ENCODE data around the gene NCOA6.
"Not testable (repeated sequence)": the region's sequence is repeated elsewhere in the genome, so short reads cannot be mapped to it uniquely, and the experiment has no call there.

The NCOA6 gene

GRCh38 chr20:34824806-34825529 lies 483 bp downstream of the NCOA6 start:
- peak; percentile 76 for DNase-seq

GRCh38 chr20:34824452-34824805 lies 1.0 kb downstream of the NCOA6 start:
- peak; percentile 83 for DNase-seq

DNA sequence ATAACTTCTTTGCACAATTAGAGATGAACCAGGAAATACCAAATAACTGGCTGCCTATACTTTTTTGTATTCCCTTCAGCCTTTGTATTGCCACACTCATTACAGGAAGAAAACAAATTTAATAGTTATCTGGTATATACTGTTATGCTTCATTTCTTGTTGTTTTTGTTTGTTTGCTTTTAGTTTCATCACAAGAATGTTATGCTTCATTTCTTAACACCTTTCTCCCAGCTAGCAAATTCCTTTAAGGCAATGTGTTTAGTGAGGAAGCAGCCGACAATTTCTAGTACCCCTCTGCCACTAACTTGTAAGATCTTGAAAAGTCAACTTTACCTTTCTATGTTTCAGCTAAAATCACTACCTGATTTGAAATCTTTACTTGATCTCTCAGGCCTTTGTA lies 1.4 kb downstream of the NCOA6 start:
- no peak for DNase-seq

DNA sequence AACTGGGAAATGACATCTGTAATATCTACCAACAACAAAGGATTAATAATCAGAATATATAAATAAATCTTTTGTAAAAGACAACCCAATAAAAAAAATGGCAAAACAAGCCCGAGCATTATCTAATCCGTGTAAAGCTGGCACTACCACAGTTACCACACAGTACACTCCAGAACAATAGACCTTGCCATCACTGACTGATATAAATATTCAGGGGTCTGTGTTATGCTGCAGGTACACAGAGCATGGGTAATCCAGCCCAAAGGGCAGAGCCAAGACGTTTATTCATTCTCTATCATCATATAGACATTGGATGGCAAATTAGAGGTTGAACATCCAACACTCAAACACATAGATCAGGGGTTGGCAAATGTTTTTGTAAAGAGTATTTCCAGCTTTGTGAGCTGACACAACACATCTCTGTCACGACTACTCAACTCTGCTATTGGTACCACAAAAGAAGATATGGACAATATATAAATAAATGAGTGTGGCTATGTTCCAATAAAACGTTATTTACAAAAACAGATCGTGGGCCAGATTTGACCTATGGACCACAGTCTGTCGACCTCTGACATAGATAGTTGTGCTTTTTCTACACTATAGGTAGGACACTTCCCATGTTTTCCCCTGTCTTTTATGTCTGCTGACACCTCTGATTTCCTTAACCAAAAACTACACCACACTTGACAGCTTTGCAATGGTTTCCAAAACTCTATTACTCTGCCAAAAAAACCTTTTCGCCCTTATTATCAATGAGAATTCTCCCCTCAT lies 4.5 kb downstream of the NCOA6 start:
- no peak for DNase-seq

DNA sequence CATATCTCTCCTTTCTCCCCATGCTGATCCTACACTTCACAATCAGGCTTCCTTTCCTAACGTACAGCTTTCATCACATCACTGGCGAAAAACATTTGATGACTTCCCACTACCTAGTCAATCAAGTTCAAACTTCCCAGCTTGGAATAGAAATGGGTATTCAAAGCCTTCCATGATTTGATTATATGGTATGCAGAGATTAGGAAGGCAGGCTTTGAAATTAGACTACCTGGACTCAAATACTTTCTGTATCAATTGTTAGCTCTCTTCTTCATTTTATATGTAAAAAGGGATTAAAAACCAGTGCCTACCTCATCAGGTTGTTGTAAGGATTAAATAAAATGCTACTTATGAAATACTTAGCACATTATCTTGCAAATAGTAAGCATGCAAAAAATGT lies 7.7 kb downstream of the NCOA6 start:
- no peak for DNase-seq

DNA sequence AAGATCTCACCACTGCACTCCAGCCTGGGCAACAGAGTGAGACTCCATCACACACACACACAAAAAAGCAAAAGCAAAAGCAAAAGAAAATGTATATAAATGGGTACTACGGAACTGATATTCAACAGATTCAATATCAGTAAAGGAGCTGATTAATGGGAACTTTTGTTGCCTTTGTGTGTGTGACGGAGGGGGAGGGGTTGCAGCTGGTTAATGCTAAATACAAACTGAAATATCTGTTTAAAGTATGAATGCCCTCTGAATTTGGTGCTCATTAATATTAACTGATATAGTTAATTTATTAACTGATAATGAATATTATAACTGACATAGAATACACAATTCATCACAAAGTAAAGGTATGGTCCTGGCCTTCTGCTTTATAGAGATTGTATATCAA lies 8.4 kb downstream of the NCOA6 start:
- no peak for DNase-seq

GRCh38 chr20:34815636-34816035 lies 9.8 kb downstream of the NCOA6 start:
- no peak for DNase-seq

GRCh38 chr20:34808583-34808982 lies 16.9 kb downstream of the NCOA6 start:
- DNase-seq: no peak

DNA sequence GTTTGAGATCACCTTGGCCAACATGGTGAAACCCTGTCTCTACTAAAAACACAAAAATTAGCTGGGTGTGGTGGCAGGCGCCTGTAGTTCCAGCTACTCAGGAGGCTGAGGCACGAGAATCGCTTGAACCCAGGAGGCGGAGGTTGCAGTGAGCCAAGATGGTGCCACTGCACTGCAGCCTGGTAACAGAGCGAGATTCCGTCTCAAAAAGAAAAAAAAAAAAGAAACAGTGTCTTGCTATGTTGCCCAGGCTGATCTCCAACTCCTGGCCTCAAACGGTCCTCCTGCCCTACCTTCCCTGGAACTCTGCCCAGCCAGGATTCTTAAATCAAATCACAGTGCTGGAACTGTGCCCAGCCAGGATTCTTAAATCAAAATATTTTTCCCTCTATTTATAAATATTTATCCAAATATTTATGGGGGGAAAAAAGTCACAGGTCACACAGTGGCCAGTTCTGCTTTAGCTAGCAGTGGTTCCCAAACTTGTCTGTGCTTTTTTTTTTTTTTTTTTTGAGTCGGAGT lies 17.4 kb downstream of the NCOA6 start:
- DNase-seq: not testable (repeated sequence)

- DNase-seq: no peak
Measured at GRCh38 chr20:34806255-34806654, 19.2 kb downstream of the NCOA6 start.

DNA sequence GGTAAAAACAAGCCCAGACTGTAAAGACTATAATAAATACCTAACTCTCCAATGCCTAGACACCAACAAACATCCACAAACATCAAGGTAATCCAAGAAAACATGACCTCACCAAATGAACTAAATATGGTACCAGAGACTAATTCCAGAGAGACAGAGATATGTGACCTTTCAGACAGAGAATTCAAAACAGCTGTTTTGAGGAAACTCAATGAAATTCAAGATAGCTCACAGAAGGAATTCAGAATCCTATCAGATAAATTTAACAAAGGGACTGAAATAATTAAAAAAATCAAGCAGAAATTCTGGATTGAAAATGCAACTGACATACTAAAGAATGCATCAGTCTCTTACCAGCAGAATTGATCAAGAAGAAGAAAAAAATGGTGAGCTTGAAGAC lies 26.6 kb downstream of the NCOA6 start:
- no peak for DNase-seq

- no peak for DNase-seq
Measured at GRCh38 chr20:34798328-34798727, 27.1 kb downstream of the NCOA6 start.

GRCh38 chr20:34797012-34797995 lies 28.1 kb downstream of the NCOA6 start:
- DNase-seq: no peak

- no peak for DNase-seq
Measured at GRCh38 chr20:34794006-34794585, 31.4 kb downstream of the NCOA6 start.

DNA sequence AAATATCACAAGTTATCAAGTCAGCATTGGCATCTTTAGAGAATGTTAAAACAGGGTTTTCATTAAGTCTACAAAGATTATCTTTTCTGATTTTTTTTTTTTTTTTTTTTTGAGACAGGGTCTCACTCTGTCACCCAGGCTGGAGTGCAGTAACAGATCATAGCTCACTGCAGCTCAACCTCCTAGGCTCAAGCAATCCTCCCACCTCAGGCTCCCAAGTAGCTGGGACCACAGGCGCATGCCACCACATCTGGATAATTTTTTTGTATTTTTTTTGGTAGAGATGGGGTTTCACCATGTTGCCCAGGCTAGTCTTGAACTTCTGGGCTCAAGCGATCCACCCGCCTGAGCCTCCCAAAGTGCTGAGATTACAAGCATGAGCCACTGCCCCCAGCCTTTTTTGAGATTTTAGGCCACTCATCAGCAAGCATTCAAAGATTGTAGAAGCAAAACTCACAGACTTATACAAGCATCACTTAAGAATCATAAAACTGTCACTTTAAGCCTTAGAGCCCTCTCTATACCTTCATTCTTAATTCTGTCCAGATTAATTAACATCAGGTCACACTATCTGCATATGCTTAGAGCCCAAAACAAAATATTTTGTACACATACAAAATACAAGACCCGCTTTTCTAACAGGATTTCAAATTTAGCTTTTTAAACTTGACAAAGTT lies 32.6 kb downstream of the NCOA6 start:
- DNase-seq: no peak

DNA sequence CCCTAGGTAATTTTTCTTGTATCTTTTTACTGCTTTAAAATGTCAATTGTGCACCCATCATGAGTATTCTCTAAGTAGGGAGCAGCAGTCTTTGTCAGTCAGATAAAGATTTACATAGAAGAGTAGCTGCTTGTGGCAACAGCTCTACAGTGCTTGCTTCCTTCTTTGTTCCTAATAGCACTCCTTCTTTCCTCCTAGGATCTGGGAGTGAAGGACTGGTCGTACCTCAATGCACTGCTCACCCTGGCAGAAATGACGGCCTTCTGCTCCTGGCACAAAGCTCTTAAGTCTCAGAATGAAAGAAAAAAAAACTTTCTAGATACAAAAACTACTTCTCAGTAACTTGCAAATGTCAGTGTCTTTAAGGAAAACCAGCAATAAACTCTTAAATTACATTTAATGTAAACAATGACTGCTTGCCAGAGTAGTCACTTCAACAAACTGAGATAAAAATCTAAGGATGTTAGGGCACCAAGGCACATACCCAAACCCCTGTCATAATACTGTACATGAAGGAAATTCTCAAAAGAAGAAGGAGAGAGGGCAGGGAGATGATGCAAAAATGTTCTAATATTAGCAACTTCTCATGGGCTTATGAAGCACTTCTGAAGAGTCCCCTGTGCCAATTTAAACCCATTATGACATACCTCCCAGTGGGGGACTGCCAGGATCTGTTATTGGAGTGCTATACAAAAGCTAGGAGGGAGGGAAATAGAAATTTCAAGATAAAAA lies 34.0 kb downstream of the NCOA6 start:
- no peak for DNase-seq

GRCh38 chr20:34781220-34781619 lies 44.2 kb downstream of the NCOA6 start:
- no peak for DNase-seq

GRCh38 chr20:34780291-34780690 lies 45.2 kb downstream of the NCOA6 start:
- DNase-seq: not testable (repeated sequence)

DNA sequence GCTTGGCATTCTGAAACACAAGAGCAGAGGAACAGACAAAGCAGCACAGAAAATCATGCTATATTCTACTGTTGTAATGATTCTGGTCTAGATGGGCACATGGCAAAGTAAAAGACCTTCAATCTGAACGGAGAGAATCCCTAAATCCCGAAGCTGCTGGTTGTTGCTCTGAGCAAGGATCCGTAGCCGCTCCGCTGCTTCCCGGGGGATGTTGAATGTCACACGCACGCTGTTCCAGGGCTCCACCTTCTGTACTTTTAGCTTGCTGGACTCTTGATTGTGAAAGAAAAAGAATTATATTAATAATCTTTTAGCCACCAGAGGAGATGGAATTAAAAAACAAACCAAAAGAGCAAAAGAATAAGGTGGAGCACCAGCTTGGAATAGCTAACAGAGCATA lies 49.3 kb downstream of the NCOA6 start:
- no peak for DNase-seq

GRCh38 chr20:34774886-34775285 lies 50.6 kb downstream of the NCOA6 start:
- DNase-seq: no peak

DNA sequence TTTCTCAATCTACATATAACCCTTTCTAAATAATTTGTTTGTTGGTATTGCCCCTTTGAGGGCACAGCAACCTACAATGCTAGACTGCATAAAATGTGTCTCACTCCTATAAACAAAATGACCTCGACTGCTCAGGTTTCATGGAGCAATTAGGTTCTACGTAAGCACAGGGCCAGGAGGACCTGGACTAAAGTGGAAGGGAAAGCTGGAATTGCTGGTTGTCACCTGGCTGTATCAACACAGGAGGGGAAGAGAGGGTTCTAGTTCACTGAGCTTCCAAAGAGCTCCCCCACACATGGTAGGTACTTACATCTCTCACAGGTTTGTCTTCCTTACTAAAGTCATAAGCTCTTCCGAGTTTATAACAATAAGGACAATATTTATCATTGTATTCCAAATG lies 51.0 kb downstream of the NCOA6 start:
- no peak for DNase-seq

Data from activated CD4-positive, alpha-beta T cell treated with anti-CD3 and anti-CD28 coated beads, Interleukin-2, Interleukin-6, amounts not matched to agents 100 ng/mL and 50 ng/mL, durations not matched to agents 16 hours and 8 hours (primary cell).